ENCODE results near the gene BCAT1.

- TF ChIP-seq, protein P1, sequence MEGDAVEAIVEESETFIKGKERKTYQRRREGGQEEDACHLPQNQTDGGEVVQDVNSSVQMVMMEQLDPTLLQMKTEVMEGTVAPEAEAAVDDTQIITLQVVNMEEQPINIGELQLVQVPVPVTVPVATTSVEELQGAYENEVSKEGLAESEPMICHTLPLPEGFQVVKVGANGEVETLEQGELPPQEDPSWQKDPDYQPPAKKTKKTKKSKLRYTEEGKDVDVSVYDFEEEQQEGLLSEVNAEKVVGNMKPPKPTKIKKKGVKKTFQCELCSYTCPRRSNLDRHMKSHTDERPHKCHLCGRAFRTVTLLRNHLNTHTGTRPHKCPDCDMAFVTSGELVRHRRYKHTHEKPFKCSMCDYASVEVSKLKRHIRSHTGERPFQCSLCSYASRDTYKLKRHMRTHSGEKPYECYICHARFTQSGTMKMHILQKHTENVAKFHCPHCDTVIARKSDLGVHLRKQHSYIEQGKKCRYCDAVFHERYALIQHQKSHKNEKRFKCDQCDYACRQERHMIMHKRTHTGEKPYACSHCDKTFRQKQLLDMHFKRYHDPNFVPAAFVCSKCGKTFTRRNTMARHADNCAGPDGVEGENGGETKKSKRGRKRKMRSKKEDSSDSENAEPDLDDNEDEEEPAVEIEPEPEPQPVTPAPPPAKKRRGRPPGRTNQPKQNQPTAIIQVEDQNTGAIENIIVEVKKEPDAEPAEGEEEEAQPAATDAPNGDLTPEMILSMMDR (conservative IDR thresholded peaks at IDR 0.05 in 1 of 2, IDR thresholded peaks at IDR 0.05 in 1 of 2; ENCODE audit: extremely low read depth in 1 of 2, insufficient read depth in 1 of 2, low read depth in 1 of 2, low read length in 2 of 2), result no peak
- TF ChIP-seq EZH2 (IDR thresholded peaks at IDR 0.05; ENCODE audit: borderline replicate concordance, low read length), result no peak
These were observed 44.9 kb upstream of the BCAT1 start for GRCh38 chr12:24993793-24994192.
